ENCODE results near the gene ADAMTSL1. TPM values are rescaled to one million over a fixed set of nuclear protein-coding genes. Genes with fewer than 3 reads are reported as not detected.

ADAMTSL1 gene
- total and polyA plus RNA-seq, 12 donors = 0.37 to 5.2 (median 1.9) TPM

DNA sequence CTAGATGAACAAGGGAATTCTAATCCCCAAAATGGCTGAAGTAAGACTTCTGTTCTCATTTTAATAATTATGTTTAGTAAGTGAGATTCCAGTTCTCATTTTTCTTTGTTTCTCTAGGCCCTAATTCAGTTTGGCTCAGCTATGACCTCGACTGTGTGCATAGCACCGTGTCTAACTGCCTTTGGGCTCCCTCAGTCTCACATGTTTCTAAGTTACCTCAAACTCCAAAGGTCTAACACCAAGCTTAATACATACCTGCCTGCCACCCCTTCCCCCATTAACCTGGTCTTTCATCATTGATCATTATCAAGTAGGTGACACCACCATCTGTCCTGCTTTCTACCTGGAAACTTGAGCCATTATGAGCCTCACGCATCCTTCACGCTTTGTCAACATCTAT is 285.9 kb downstream of the ADAMTSL1 start:
- Histone ChIP-seq H3K27me3 (no peaks in the 10 kb centered on the region), H3K36me3 (no peaks in the 10 kb centered on the region), H3K4me3 (no peak overlapping the region), H3K9me3 (no peaks in the 10 kb centered on the region), H3K4me1 (no peaks in the 10 kb centered on the region), H3K27ac (no peak overlapping the region)
- no peak for ATAC-seq
- TF ChIP-seq, protein P1, sequence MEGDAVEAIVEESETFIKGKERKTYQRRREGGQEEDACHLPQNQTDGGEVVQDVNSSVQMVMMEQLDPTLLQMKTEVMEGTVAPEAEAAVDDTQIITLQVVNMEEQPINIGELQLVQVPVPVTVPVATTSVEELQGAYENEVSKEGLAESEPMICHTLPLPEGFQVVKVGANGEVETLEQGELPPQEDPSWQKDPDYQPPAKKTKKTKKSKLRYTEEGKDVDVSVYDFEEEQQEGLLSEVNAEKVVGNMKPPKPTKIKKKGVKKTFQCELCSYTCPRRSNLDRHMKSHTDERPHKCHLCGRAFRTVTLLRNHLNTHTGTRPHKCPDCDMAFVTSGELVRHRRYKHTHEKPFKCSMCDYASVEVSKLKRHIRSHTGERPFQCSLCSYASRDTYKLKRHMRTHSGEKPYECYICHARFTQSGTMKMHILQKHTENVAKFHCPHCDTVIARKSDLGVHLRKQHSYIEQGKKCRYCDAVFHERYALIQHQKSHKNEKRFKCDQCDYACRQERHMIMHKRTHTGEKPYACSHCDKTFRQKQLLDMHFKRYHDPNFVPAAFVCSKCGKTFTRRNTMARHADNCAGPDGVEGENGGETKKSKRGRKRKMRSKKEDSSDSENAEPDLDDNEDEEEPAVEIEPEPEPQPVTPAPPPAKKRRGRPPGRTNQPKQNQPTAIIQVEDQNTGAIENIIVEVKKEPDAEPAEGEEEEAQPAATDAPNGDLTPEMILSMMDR (IDR thresholded peaks at IDR 0.05) = no peak
- intact Hi-C loops (cut with DNase I) = no loop called here
- DNase-seq = no peak
- 96 to 97% methylated on average over 4 of the region's 4 CpGs for WGBS, 2 donors

DNA sequence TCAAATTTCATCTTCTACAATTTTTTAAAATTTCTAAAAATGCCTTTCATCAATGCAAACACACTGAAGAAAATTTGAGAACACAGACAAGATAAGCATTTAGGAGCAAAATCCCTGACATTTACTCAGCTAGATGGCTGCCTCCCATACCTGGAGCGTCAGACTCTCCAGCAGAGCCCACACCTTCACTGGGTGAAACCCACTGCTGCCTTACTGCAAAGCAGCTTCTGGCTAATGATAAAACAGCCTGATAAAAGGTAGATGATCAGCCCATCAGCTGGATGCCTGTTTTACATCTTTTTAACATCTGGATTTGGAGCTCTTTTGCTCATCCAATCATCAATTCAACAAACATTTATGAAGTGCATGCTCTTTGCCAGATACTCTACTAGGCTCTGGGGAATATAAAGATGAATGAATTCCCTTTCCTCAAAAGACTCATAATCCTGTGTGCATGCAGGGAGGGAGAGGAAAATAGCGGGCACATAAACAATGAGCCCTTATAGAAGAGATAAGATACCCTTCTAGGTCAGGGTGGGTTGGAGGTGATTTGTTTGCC is 287.9 kb downstream of the ADAMTSL1 start:
- no peaks in the 10 kb centered on the region for H3K27me3 ChIP-seq
- H3K9me3 ChIP-seq = no peaks in the 10 kb centered on the region
- H3K4me3 ChIP-seq = no peak overlapping the region
- WGBS, 2 donors = 85% methylated on average over 2 of the region's 2 CpGs
- DNase-seq (no peak), ATAC-seq (no peak)
- no peaks in the 10 kb centered on the region for H3K4me1 ChIP-seq
- TF ChIP-seq, protein P1 (IDR thresholded peaks at IDR 0.05) = no peak
- intact Hi-C loops (cut with DNase I) = no loop called here
- H3K36me3 ChIP-seq = no peaks in the 10 kb centered on the region
- H3K27ac ChIP-seq = no peak overlapping the region

DNA sequence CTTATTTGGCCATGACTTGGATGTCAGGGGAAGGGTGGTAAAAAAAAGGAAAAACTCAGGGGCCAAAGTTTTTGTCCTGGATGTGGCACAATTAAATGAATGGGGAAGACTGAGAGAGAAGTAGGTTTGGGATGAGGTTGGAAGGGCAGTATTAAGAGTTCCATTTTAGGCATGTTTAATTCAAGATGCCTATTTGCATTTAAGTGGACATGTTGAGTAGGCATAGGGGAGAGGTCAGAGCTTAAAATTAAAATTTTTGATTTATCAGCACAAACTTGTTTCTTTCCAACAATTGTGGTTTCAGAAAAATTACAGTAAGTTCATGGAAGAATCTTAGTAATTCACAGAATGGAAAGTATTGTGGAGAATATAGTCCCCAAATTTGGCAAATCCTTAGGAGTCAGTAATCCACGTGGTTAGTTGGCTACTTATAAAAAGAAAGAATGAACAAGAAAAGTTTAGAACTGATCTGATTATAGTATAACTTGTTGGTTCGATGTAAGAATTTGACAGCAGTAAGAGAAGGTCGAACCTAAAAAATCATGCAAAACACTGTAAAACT is 293.1 kb downstream of the ADAMTSL1 start:
- ATAC-seq = no peak
- H3K27me3 ChIP-seq = no peaks in the 10 kb centered on the region
- DNase-seq = no peak
- TF ChIP-seq, protein P1 (IDR thresholded peaks at IDR 0.05) = no peak
- H3K9me3 ChIP-seq = no peaks in the 10 kb centered on the region
- H3K4me1 ChIP-seq = peaks cover 0 to 19% (median 4%) of the 10 kb centered on the region in 9 donors
- no peaks in the 10 kb centered on the region for H3K36me3 ChIP-seq
- intact Hi-C loops (cut with DNase I) = no loop called here
- no peak overlapping the region for H3K27ac ChIP-seq
- no peak overlapping the region for H3K4me3 ChIP-seq
- 95 to 98% methylated on average over 3 of the region's 3 CpGs for WGBS, 2 donors

DNA sequence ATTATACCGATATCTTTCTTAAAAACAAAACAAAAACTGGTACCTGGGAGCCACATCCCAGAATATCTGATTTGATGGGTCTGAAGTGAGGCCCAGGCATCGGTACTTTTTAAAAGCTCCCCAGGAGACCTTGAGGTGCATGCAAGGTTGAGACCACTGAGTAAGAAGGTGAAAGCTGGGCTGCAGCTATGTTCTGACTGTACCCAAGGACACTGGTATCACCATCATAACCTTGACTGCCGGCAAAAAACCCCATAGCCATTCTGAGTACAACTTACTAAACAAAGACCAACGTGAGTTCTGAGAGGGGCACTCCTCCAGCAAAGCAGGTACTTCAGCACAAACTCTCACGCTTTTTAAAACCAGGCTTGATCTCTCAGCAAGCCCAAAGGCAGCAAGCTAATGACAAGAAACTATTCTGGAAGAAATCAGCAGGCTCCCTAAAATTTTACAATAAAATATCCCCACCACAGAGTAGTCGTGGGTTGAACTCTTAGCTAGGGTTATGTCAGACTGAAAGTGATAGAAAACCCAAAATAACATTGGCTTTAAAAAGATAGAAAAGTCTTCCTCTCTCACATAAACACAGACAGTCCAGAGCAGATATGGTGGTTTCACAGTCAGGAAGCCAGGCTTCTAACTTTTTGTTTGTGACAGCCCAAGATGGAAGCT is 295.1 kb downstream of the ADAMTSL1 start:
- DNase-seq (no peak), ATAC-seq (no peak)
- H3K27me3 ChIP-seq = no peaks in the 10 kb centered on the region
- 82 to 84% methylated on average over 6 of the region's 6 CpGs for WGBS, 2 donors
- no peaks in the 10 kb centered on the region for H3K36me3 ChIP-seq
- TF ChIP-seq, protein P1 (IDR thresholded peaks at IDR 0.05) = no peak
- peaks cover 0 to 25% (median 4%) of the 10 kb centered on the region in 9 donors for H3K4me1 ChIP-seq
- no peaks in the 10 kb centered on the region for H3K9me3 ChIP-seq
- H3K27ac ChIP-seq = no peak overlapping the region
- intact Hi-C loops (cut with DNase I) = no loop called here
- no peak overlapping the region for H3K4me3 ChIP-seq
